ENCODE measurements around the gene RBM33. TPM values are rescaled to one million over a fixed set of nuclear protein-coding genes. Genes with fewer than 3 reads are reported as not detected.

RBM33 gene
- total and polyA plus RNA-seq, 2 of the 8 experiments (the other 6 are each of a cell fraction or from before 2014, with no cell fraction given) = 16.5 to 64.6 TPM

GRCh38 chr7:155821851-155822250 lies 177.4 kb downstream of the RBM33 start:
- FAIRE-seq = no peak
- no peaks in the 10 kb centered on the region for H3K4me1 ChIP-seq (replicated peaks in 1 of 4; ENCODE audit: control insufficient read depth in 3 of 4, insufficient read depth in 4 of 4, low read length in 3 of 4)
- ChIA-PET POLR2A (ENCODE audit: partially characterized antibody) (no interaction called here), CTCF (ENCODE audit: partially characterized antibody) (interaction anchor here (1.0 kb wide), 1 partner anchor 25 kb away, joined by 3 read pairs; no protein-coding TSS in a partner anchor)
- H3K27ac ChIP-seq (ENCODE audit: low read depth, low read length) = no peak overlapping the region
- H3K9ac ChIP-seq (replicated peaks in 1 of 4; ENCODE audit: extremely low read depth in 1 of 4, low read depth in 3 of 4, low read length in 3 of 4) = no peak overlapping the region
- H3K79me2 ChIP-seq (ENCODE audit: control insufficient read depth in 1 of 2, insufficient read depth in 2 of 2, low read length in 2 of 2) = no peaks in the 10 kb centered on the region
- H2BK15ac ChIP-seq (ENCODE audit: low read length) = no peak overlapping the region
- no peaks in the 10 kb centered on the region for H3K23me2 ChIP-seq (ENCODE audit: low read depth, low read length)
- H4K20me1 ChIP-seq (replicated peaks in 1 of 2; ENCODE audit: control insufficient read depth in 1 of 2, insufficient read depth in 2 of 2, low read length in 2 of 2) = no peaks in the 10 kb centered on the region
- H3K18ac ChIP-seq (ENCODE audit: extremely low read depth, low read length) = no peak overlapping the region; the same call in 1 of the 2 replicates
- no peaks in the 10 kb centered on the region; a peak in 1 of 7 replicates for H3K27me3 ChIP-seq (replicated peaks in 1 of 4; ENCODE audit: control insufficient read depth in 3 of 4, extremely low read depth in 1 of 4, insufficient read depth in 3 of 4, low read length in 3 of 4)
- no peak overlapping the region for H3K14ac ChIP-seq (ENCODE audit: insufficient read length)
- H4K91ac ChIP-seq (replicated peaks; ENCODE audit: insufficient read length, low read length) = no peak overlapping the region
- no peak overlapping the region for H2BK20ac ChIP-seq (ENCODE audit: low read length)
- H2BK12ac ChIP-seq (ENCODE audit: low read depth, low read length) = no peak overlapping the region
- no peak overlapping the region for H3K23ac ChIP-seq (ENCODE audit: insufficient read length)
- H2BK5ac ChIP-seq (ENCODE audit: low read depth, low read length) = no peak overlapping the region
- no peaks in the 10 kb centered on the region for H3K79me1 ChIP-seq (ENCODE audit: low read depth, low read length)
- no peak overlapping the region for H3K4ac ChIP-seq (replicated peaks; ENCODE audit: insufficient read length, low read depth, low read length)
- H3K36me3 ChIP-seq (ENCODE audit: control insufficient read depth in 2 of 4, insufficient read depth in 4 of 4, low read length in 3 of 4) = no peaks in the 10 kb centered on the region
- H3K56ac ChIP-seq (replicated peaks; ENCODE audit: insufficient read length, low read depth, low read length) = no peak overlapping the region
- H2BK120ac ChIP-seq (replicated peaks; ENCODE audit: low read depth, low read length) = no peak overlapping the region
- H3K4me3 ChIP-seq (ENCODE audit: extremely low read depth in 1 of 4, insufficient read depth in 2 of 4, low read depth in 3 of 4, low read length in 4 of 4) = no peak overlapping the region
- H4K5ac ChIP-seq (ENCODE audit: insufficient read length, low read depth, low read length) = no peak overlapping the region
- no peak overlapping the region for H2AFZ ChIP-seq (ENCODE audit: low read length)
- H3K4me2 ChIP-seq (ENCODE audit: insufficient read depth in 1 of 2, low read depth in 2 of 2, low read length in 2 of 2) = no peak overlapping the region
- no peak overlapping the region for H4K8ac ChIP-seq (ENCODE audit: extremely low read depth, insufficient read depth, low read length)
- WGBS, 2 experiments (ENCODE audit: extremely low coverage in 1 of 2, insufficient coverage in 1 of 2, insufficient read length in 1 of 2, insufficient replicate concordance in 2 of 2, low coverage in 1 of 2, low lambda C conversion rate in 2 of 2, missing lambda C conversion rate in 1 of 2) = 90% methylated on average over 11 of the region's 11 CpGs; no CpG with 5 or more reads in 1 of the 2 experiments
- H3K9me3 ChIP-seq (ENCODE audit: insufficient read depth in 2 of 2, low read depth in 1 of 2, low read length in 1 of 2) = peaks cover 0 to 6% of the 10 kb centered on the region in 2 experiments; a peak in 1 of 4 replicates
- no peak for DNase-seq (ENCODE audit: low read depth in 1 of 2, low spot score in 2 of 2)
- H2AK5ac ChIP-seq (ENCODE audit: low read depth, low read length) = no peak overlapping the region
- TF ChIP-seq RBBP5 (IDR thresholded peaks at IDR 0.05; ENCODE audit: borderline replicate concordance, low read depth, low read length) (no peak), KDM5A (IDR thresholded peaks at IDR 0.05; ENCODE audit: low read length) (no peak), USF2 (IDR thresholded peaks at IDR 0.05; ENCODE audit: low read length) (no peak), EZH2 (IDR thresholded peaks at IDR 0.05; ENCODE audit: low read depth, low read length, severe bottlenecking) (no peak), ATF2 (IDR thresholded peaks at IDR 0.05; ENCODE audit: low read length) (no peak), SP2 (IDR thresholded peaks at IDR 0.05; ENCODE audit: low read length) (no peak), BACH1 (IDR thresholded peaks at IDR 0.05; ENCODE audit: low read length) (no peak), NRF1 (IDR thresholded peaks at IDR 0.05; ENCODE audit: low read depth, low read length) (no peak), CBX8 (IDR thresholded peaks at IDR 0.05; ENCODE audit: borderline replicate concordance, low read depth, low read length) (no peak)
